Muscle of leg (tissue), 11 donors: ENCODE measurements around the gene WDR90. TPM values are rescaled to one million over a fixed set of nuclear protein-coding genes. Genes with fewer than 3 reads are reported as not detected.
A peak's percentile ranks its signal among the peaks of the same experiment; 100 is the strongest.

Source experiments
- DNase-seq: peaks from one replicate; pipeline ENCODE4 v3.0.0; 2013
- H3K27ac ChIP-seq: one replicate; pipeline ENCODE4 v1.5.1; 2013; ENCODE audit warnings: mild to moderate bottlenecking, low read length, control low read depth
- H3K27me3 ChIP-seq: one replicate; pipeline ENCODE4 v1.6.1; 2013; ENCODE audit warnings: low read length; ENCODE audit not compliant: control insufficient read depth, insufficient read depth
- H3K36me3 ChIP-seq: one replicate; pipeline ENCODE4 v1.6.1; 2013; ENCODE audit warnings: low read length; ENCODE audit not compliant: control insufficient read depth, insufficient read depth
- H3K4me1 ChIP-seq: one replicate; pipeline ENCODE4 v1.6.1; 2013; ENCODE audit warnings: low read length; ENCODE audit not compliant: control insufficient read depth, insufficient read depth
- H3K4me3 ChIP-seq: one replicate; pipeline ENCODE4 v1.5.1; 2013; ENCODE audit warnings: low read length, control low read depth
- H3K9me3 ChIP-seq: replicated peaks from 2 replicates; pipeline ENCODE4 v1.6.1; 2013; ENCODE audit warnings: low read depth, low read length; ENCODE audit not compliant: control insufficient read depth
- WGBS: methylation state at CpG from one replicate; pipeline ENCODE4 v1.1.5; 2013; ENCODE audit warnings: missing lambda C conversion rate; ENCODE audit not compliant: insufficient coverage; 5-methylcytosine and 5-hydroxymethylcytosine counted together
- polyA plus RNA-seq, 8 donors: library from polyadenylated mRNA; unstranded; fragments of 120-200 nt; gene quantifications; one replicate each; pipeline versions ENCODE4 v1.2.1 to v1.2.3, GENCODE V29; 2013; ENCODE audit warnings: inconsistent platforms in 1 of 8, low replicate concordance in 1 of 8; ENCODE audit not compliant: insufficient read length in 8 of 8, insufficient read depth in 1 of 8
- total RNA-seq: library from RNA; stranded (reverse); fragments of 120-200 nt; gene quantifications from one replicate; pipeline ENCODE4 v1.2.4, GENCODE V29; 2013

The WDR90 gene
- total and polyA plus RNA-seq, 9 donors, result 10.6 to 30.5 (median 20.0) TPM

GRCh38 chr16:714558-715476, 65.7 kb downstream of the WDR90 start, which contains the start of gene METRN:
Gene METRN, plus strand, starts transcription at chr16:715118. Its CDS starts 172 bp downstream, at chr16:715290.
- H3K27me3 ChIP-seq, result peaks cover 39% of the 10 kb centered on the region
- H3K4me3 ChIP-seq, result peak within 1 kb of the TSS; percentile 44
- no peak within 1 kb of the TSS for H3K27ac ChIP-seq
- H3K9me3 ChIP-seq, result no peaks in the 10 kb centered on the region
- WGBS, result 4% methylated on average over 102 of the region's 108 CpGs
- DNase-seq, result peak; percentile 96
- peaks cover 66% of the 10 kb centered on the region for H3K4me1 ChIP-seq
- H3K36me3 ChIP-seq, result no peaks in the 10 kb centered on the region

DNA sequence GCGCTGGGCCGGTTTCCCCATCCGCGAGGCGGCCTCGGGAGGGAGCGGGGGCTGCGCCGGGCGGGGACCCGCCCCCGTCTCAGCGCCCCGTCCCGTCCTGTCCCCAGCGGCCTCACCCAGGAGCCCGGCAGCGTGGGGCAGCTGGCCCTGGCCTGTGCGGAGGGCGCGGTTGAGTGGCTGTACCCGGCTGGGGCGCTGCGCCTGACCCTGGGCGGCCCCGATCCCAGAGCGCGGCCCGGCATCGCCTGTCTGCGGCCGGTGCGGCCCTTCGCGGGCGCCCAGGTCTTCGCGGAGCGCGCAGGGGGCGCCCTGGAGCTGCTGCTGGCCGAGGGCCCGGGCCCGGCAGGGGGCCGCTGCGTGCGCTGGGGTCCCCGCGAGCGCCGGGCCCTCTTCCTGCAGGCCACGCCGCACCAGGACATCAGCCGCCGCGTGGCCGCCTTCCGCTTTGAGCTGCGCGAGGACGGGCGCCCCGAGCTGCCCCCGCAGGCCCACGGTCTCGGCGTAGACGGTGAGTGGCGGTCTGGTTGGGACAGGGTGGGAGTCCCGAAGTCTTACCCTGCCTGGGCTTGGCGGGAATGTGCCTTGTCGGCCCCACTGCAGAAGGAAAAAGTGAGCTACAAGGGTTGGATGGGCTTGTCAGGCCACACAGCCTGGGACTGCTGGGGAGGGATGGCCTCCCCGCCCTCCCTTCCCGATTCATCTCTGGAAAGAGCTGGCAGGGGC, 66.5 kb downstream of the WDR90 start:
- H3K27ac ChIP-seq, result no peak overlapping the region
- H3K4me1 ChIP-seq, result peaks cover 66% of the 10 kb centered on the region
- no peaks in the 10 kb centered on the region for H3K36me3 ChIP-seq
- DNase-seq, result peak; percentile 49
- H3K4me3 ChIP-seq, result peak overlapping the region; percentile 44
- H3K27me3 ChIP-seq, result peaks cover 31% of the 10 kb centered on the region
- WGBS, result under 1% methylated on average over 70 of the region's 74 CpGs
- H3K9me3 ChIP-seq, result no peaks in the 10 kb centered on the region

DNA sequence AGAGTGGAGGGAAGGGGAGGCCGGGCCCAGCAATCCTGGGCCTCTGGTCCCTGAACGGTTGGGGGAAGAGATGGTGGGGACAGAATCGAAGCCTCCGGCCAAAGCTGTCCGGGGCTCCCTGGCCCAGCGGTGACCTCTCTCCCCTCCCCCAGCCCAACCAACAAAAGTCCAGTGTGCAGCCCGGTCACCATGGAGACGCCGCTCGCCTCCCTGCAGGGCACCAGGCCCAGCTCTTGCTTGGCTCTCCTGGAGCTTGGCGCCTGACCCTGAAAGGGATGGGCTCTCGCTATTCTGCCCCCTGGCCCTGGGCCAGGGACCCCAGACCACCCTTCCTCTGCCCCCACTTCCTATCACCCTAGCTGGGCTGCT, 67.0 kb downstream of the WDR90 start:
- 13% methylated on average over 7 of the region's 12 CpGs for WGBS
- no peaks in the 10 kb centered on the region for H3K36me3 ChIP-seq
- H3K4me1 ChIP-seq, result peaks cover 62% of the 10 kb centered on the region
- H3K4me3 ChIP-seq, result peak overlapping the region; percentile 37
- H3K27me3 ChIP-seq, result peaks cover 26% of the 10 kb centered on the region
- no peaks in the 10 kb centered on the region for H3K9me3 ChIP-seq
- H3K27ac ChIP-seq, result no peak overlapping the region
- peak; percentile 49 for DNase-seq

DNA sequence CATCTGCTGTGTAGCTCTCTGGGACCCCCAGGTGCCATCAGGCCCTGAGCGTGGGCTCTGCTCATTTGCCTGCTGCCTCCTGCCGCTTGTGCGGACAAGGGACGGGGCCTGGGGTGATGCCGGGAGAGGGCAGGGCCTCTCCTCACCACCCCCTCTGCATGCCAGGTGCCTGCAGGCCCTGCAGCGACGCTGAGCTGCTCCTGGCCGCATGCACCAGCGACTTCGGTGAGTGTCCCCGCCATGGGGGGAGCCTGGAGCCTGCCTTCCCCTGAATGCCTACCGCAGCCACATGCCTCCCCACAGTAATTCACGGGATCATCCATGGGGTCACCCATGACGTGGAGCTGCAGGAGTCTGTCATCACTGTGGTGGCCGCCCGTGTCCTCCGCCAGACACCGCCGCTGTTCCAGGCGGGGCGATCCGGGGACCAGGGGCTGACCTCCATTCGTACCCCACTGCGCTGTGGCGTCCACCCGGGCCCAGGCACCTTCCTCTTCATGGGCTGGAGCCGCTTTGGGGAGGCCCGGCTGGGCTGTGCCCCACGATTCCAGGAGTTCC, 67.7 kb downstream of the WDR90 start:
- H3K36me3 ChIP-seq, result no peaks in the 10 kb centered on the region
- WGBS, result 81% methylated on average over 28 of the region's 29 CpGs
- no peak for DNase-seq
- peaks cover 23% of the 10 kb centered on the region for H3K27me3 ChIP-seq
- H3K4me3 ChIP-seq, result no peak overlapping the region
- no peak overlapping the region for H3K27ac ChIP-seq
- no peaks in the 10 kb centered on the region for H3K9me3 ChIP-seq
- peaks cover 61% of the 10 kb centered on the region for H3K4me1 ChIP-seq

Other genes with a start within 250 kb of the WDR90 start
- 8.4 TPM for gene DECR2, start 247.5 kb upstream of the WDR90 start, total RNA-seq
- 10 to 100 TPM in 7 of 8 donors, 1 to 10 TPM in 1; 8.8 to 20.6 (median 13.4) TPM for gene DECR2, start 247.5 kb upstream of the WDR90 start, polyA plus RNA-seq
- 13.9 TPM for gene RAB11FIP3, start 223.7 kb upstream of the WDR90 start, total RNA-seq
- 10 to 100 TPM; 26.5 to 35.8 (median 29.8) TPM for gene RAB11FIP3, start 223.7 kb upstream of the WDR90 start, polyA plus RNA-seq
- 17.2 TPM for gene CAPN15, start 121.7 kb upstream of the WDR90 start, total RNA-seq
- 10 to 100 TPM; 20.0 to 36.7 (median 30.5) TPM for gene CAPN15, start 121.7 kb upstream of the WDR90 start, polyA plus RNA-seq
- 0.13 TPM for gene PRR35, start 89.0 kb upstream of the WDR90 start, total RNA-seq
- under 1 TPM in 7 of 8 donors, not detected in 1; 0.07 to 0.30 (median 0.13) TPM for gene PRR35, start 89.0 kb upstream of the WDR90 start, polyA plus RNA-seq
- 1.5 TPM for gene NHLRC4, start 82.4 kb upstream of the WDR90 start, total RNA-seq
- gene NHLRC4, start 82.4 kb upstream of the WDR90 start, polyA plus RNA-seq, result 1 to 10 TPM; 1.3 to 1.8 (median 1.5) TPM
- gene PIGQ, start 79.4 kb upstream of the WDR90 start, total RNA-seq, result 12.2 TPM
- 10 to 100 TPM; 14.1 to 23.2 (median 19.2) TPM for gene PIGQ, start 79.4 kb upstream of the WDR90 start, polyA plus RNA-seq
- gene RAB40C, start 59.3 kb upstream of the WDR90 start, total RNA-seq, result 9.4 TPM
- 10 to 100 TPM; 10.3 to 15.4 (median 13.2) TPM for gene RAB40C, start 59.3 kb upstream of the WDR90 start, polyA plus RNA-seq
- 0.22 TPM for gene WFIKKN1, start 18.4 kb upstream of the WDR90 start, total RNA-seq
- gene WFIKKN1, start 18.4 kb upstream of the WDR90 start, polyA plus RNA-seq, result under 1 TPM; 0.12 to 0.82 (median 0.39) TPM
- gene METTL26, start 13.1 kb upstream of the WDR90 start, total RNA-seq, result 47.9 TPM
- gene METTL26, start 13.1 kb upstream of the WDR90 start, polyA plus RNA-seq, result 10 to 100 TPM; 39.3 to 59.1 (median 42.5) TPM
- gene MCRIP2, start 7.5 kb upstream of the WDR90 start, total RNA-seq, result 18.6 TPM
- 10 to 100 TPM in 4 of 8 donors, 1 to 10 TPM in 4; 7.7 to 16.8 (median 10.8) TPM for gene MCRIP2, start 7.5 kb upstream of the WDR90 start, polyA plus RNA-seq
- 31.6 TPM for gene RHOT2, start 18.8 kb downstream of the WDR90 start, total RNA-seq
- 10 to 100 TPM; 45.1 to 88.7 (median 66.5) TPM for gene RHOT2, start 18.8 kb downstream of the WDR90 start, polyA plus RNA-seq
- 1.3 TPM for gene RHBDL1, start 26.3 kb downstream of the WDR90 start, total RNA-seq
- 1 to 10 TPM in 6 of 8 donors, under 1 TPM in 2; 0.84 to 2.6 (median 1.7) TPM for gene RHBDL1, start 26.3 kb downstream of the WDR90 start, polyA plus RNA-seq
- gene STUB1, start 31.0 kb downstream of the WDR90 start, total RNA-seq, result 70.7 TPM
- gene STUB1, start 31.0 kb downstream of the WDR90 start, polyA plus RNA-seq, result 100 to 1,000 TPM in 4 of 8 donors, 10 to 100 TPM in 4; 93.9 to 115 (median 100) TPM
- 20.7 TPM for gene JMJD8, start 35.0 kb downstream of the WDR90 start, total RNA-seq
- 10 to 100 TPM; 27.3 to 40.2 (median 34.5) TPM for gene JMJD8, start 35.0 kb downstream of the WDR90 start, polyA plus RNA-seq
- gene WDR24, start 41.0 kb downstream of the WDR90 start, total RNA-seq, result 2.0 TPM
- gene WDR24, start 41.0 kb downstream of the WDR90 start, polyA plus RNA-seq, result 10 to 100 TPM in 1 of 8 donors, 1 to 10 TPM in 7; 7.1 to 10.5 (median 8.9) TPM
- not detected for gene FBXL16, start 56.4 kb downstream of the WDR90 start, total RNA-seq
- gene FBXL16, start 56.4 kb downstream of the WDR90 start, polyA plus RNA-seq, result under 1 TPM; 0.18 to 0.87 (median 0.42) TPM
- 35.6 TPM for gene METRN, start 65.8 kb downstream of the WDR90 start, total RNA-seq
- gene METRN, start 65.8 kb downstream of the WDR90 start, polyA plus RNA-seq, result 10 to 100 TPM; 33.3 to 49.6 (median 34.9) TPM
- 29.8 TPM for gene ANTKMT, start 71.8 kb downstream of the WDR90 start, total RNA-seq
- gene ANTKMT, start 71.8 kb downstream of the WDR90 start, polyA plus RNA-seq, result 10 to 100 TPM; 14.1 to 22.8 (median 16.0) TPM
- 0.18 TPM for gene CCDC78, start 77.1 kb downstream of the WDR90 start, total RNA-seq
- gene CCDC78, start 77.1 kb downstream of the WDR90 start, polyA plus RNA-seq, result 1 to 10 TPM in 7 of 8 donors, under 1 TPM in 1; 0.77 to 2.1 (median 1.3) TPM
- gene HAGHL, start 77.7 kb downstream of the WDR90 start, total RNA-seq, result 1.7 TPM
- 1 to 10 TPM; 1.8 to 4.7 (median 2.9) TPM for gene HAGHL, start 77.7 kb downstream of the WDR90 start, polyA plus RNA-seq
- 18.3 TPM for gene CIAO3, start 91.6 kb downstream of the WDR90 start, total RNA-seq
- 10 to 100 TPM; 14.3 to 19.6 (median 17.5) TPM for gene CIAO3, start 91.6 kb downstream of the WDR90 start, polyA plus RNA-seq
- gene MSLN, start 111.4 kb downstream of the WDR90 start, total RNA-seq, result 0.31 TPM
- 1 to 10 TPM in 4 of 8 donors, under 1 TPM in 4; 0.23 to 6.9 (median 0.93) TPM for gene MSLN, start 111.4 kb downstream of the WDR90 start, polyA plus RNA-seq
- gene RPUSD1, start 139.0 kb downstream of the WDR90 start, total RNA-seq, result 9.4 TPM
- 10 to 100 TPM; 10.0 to 13.9 (median 12.0) TPM for gene RPUSD1, start 139.0 kb downstream of the WDR90 start, polyA plus RNA-seq
- gene CHTF18, start 139.3 kb downstream of the WDR90 start, total RNA-seq, result 14.5 TPM
- gene CHTF18, start 139.3 kb downstream of the WDR90 start, polyA plus RNA-seq, result 10 to 100 TPM; 11.5 to 27.1 (median 18.0) TPM
- gene GNG13, start 151.4 kb downstream of the WDR90 start, total RNA-seq, result not detected
- gene GNG13, start 151.4 kb downstream of the WDR90 start, polyA plus RNA-seq, result under 1 TPM in 1 of 8 donors, not detected in 7; 0.20 TPM